C1 segment of cervical spinal cord (tissue), 14 donors: ENCODE results near the gene DCC.

Experiments
- DNase-seq, 14 donors: peaks; one replicate each; lab custom pipeline; 2025; lab: John Stamatoyannopoulos, UW

Gene DCC

GRCh38 chr18:52813635-52814416, 473.8 kb downstream of the DCC start:
- no peak for DNase-seq

- no peak for DNase-seq
Observed at GRCh38 chr18:52815651-52816050, 475.7 kb downstream of the DCC start.

GRCh38 chr18:52816121-52816520, 476.1 kb downstream of the DCC start:
- no peak for DNase-seq

- DNase-seq, result peak in 2 of 14 donors; percentile 1 to 94
Observed at GRCh38 chr18:52822160-52822559, 482.2 kb downstream of the DCC start.

GRCh38 chr18:52824126-52824525, 484.1 kb downstream of the DCC start:
- DNase-seq, result no peak

- no peak for DNase-seq
Observed at GRCh38 chr18:52826994-52827393, 487.0 kb downstream of the DCC start.

GRCh38 chr18:52829320-52829719, 489.3 kb downstream of the DCC start:
- DNase-seq, result no peak

- DNase-seq, result no peak
Observed at GRCh38 chr18:52829876-52830405, 489.9 kb downstream of the DCC start.

GRCh38 chr18:52844323-52844722, 504.3 kb downstream of the DCC start:
- DNase-seq, result no peak

- DNase-seq, result no peak
Observed at GRCh38 chr18:52845036-52845435, 505.0 kb downstream of the DCC start.

- no peak for DNase-seq
Observed at GRCh38 chr18:52850031-52850560, 510.1 kb downstream of the DCC start.

- DNase-seq, result no peak
Observed at GRCh38 chr18:52861558-52861957, 521.6 kb downstream of the DCC start.

GRCh38 chr18:52869349-52869923, 529.4 kb downstream of the DCC start:
- no peak for DNase-seq

- no peak for DNase-seq
Observed at GRCh38 chr18:52869942-52870907, 530.2 kb downstream of the DCC start.

GRCh38 chr18:52874774-52875173, 534.8 kb downstream of the DCC start:
- DNase-seq, result no peak

- DNase-seq, result no peak
Observed at GRCh38 chr18:52875725-52876124, 535.7 kb downstream of the DCC start.

- DNase-seq, result no peak
Observed at GRCh38 chr18:52888014-52888413, 548.0 kb downstream of the DCC start.

GRCh38 chr18:52894801-52895200, 554.8 kb downstream of the DCC start:
- DNase-seq, result no peak

- DNase-seq, result peak in 1 of 14 donors; percentile 76
Observed at GRCh38 chr18:52897611-52898484, 557.9 kb downstream of the DCC start.

GRCh38 chr18:52898485-52899058, 558.6 kb downstream of the DCC start:
- DNase-seq, result no peak
